ENCODE data around the gene BRIP1. TPM values are rescaled to one million over a fixed set of nuclear protein-coding genes. Genes with fewer than 3 reads are reported as not detected.
"Not testable (repeated sequence)": the region's sequence is repeated elsewhere in the genome, so short reads cannot be mapped to it uniquely, and the experiment has no call there.

The BRIP1 gene
- total RNA-seq, 1 donor from 2014 or later: 4.6 TPM

DNA sequence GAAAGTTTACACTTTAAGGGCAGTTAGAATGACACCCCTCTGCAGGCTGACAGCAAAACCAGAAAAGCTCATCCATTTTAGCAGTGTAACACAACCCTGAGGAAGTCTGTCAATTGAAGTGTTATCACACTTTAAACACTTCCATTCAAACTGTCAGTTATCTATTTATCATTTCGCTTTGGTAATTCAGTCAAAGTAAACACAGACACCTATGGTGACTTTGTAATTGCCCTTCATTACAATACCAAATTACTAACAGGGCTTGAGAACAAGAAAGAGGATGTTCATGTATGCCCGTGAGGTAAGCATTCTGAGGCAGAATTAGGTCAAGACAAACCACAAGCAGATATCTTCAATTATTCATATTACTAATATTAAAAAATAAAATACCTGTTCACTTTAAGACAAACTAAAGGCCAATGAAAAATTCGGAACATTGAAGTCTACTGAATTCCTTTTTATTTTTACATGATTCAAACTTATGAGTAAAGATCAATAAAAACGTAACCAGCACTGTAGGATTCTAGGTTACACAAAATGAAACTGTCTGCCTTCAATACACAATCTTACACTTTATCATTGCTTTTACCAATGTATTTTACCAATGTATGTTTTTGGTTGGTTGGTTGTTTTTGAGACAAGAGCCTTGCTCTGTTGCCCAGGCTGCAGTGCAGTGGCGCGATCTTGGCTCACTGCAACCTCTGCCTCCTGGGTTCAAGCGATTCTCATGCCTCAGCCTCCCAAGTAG, 57.1 kb downstream of the BRIP1 start:
- DNase-seq (ENCODE audit: extremely low read depth, low read depth, low spot score): no peak

GRCh38 chr17:61805399-61805798, 57.9 kb downstream of the BRIP1 start:
- no peak for DNase-seq (ENCODE audit: extremely low read depth, low read depth, low spot score)

- no peak for DNase-seq (ENCODE audit: extremely low read depth, low read depth, low spot score)
Measured at GRCh38 chr17:61803796-61804195, 59.5 kb downstream of the BRIP1 start.

DNA sequence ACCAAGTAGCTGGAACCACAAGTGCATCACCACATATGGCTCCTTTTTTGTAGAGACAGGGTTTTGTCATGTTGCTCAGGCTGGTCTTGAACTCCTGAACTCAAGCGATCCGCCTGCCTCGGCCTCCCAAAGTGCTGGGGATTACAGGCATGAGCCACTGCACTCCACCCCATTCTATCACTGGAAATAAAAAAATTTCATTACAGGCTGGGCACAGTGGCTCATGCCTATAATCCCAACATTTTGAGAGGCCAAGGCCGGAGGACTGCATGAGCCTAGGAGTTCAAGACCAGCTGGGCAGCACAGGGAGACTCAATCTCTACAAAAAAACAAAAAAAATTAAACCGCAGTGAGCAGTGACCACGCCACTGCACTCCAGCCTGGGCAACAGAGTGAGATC, 60.1 kb downstream of the BRIP1 start:
- DNase-seq (ENCODE audit: extremely low read depth, low read depth, low spot score): no peak

DNA sequence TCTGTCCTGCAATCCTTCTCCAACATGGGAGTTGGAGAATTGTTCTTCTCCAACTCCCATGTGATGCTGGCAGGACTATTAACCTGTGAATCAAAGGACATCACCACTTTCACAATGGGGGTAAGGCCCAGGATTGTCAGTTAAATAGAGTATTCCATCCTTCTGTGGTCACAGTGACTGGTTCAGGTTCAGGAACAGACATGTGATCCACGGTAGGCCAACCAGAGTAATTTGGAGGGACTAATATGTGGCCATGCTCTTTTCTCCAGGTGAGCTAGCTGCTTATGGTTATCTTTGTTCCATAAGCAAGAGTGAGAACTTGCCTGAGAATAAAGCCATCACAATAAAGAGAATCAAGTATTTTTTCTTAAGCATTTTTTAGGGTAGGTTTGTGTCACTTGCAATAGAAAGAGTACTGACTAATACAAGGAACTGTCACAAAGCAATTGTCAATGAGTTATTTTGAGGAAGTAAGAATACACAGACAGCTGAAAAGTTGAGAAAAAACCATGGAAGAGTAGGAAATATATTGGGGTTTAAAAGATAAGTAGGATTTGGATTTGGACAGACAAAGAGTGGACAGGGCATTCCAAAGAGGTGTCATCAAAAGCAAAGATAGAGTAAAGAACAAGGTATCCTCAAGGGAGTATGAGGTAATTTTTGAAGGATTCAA, 63.4 kb downstream of the BRIP1 start:
- no peak for DNase-seq (ENCODE audit: extremely low read depth, low read depth, low spot score)

- DNase-seq (ENCODE audit: extremely low read depth, low read depth, low spot score): no peak
Measured at GRCh38 chr17:61797283-61797682, 66.0 kb downstream of the BRIP1 start.

DNA sequence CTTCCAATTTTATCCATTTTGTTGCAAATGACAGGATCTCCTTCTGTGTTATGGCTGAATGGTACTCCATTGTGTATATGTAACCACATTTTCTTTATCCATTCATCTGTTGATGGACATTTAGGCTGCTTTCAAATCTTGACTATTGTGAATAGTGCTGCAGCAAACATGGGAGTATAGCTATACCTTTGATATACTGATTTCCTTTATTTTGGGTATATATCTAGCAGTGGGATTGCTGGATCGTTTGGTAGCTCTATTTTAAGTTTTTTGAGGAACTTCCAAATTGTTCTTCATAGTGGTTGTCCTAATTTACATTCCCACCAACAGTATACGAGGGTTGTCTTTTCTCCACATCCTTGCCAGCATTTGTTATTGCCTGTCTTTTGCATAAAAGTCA, 67.8 kb downstream of the BRIP1 start:
- no peak for DNase-seq (ENCODE audit: extremely low read depth, low read depth, low spot score)

DNA sequence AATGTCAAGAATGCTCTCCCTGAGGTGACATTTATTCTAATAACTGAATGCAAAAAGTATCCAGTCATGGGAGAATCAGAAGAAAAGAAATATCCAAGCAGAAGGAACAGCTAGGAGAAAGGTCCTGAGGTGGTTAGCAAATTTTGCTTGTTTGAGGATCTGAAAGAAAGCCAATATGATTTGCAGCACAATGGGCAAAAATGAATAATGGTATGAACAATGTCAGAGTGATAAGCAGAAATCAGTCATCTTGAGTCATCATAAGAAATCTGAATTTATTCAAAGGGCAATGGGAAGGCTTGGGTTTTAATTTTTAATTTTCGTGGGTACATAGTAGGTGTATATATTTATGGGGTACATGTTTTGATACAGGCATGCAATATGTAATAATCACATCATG, 68.5 kb downstream of the BRIP1 start:
- no peak for DNase-seq (ENCODE audit: extremely low read depth, low read depth, low spot score)

- no peak for DNase-seq (ENCODE audit: extremely low read depth, low read depth, low spot score)
Measured at GRCh38 chr17:61794242-61794641, 69.1 kb downstream of the BRIP1 start.

DNA sequence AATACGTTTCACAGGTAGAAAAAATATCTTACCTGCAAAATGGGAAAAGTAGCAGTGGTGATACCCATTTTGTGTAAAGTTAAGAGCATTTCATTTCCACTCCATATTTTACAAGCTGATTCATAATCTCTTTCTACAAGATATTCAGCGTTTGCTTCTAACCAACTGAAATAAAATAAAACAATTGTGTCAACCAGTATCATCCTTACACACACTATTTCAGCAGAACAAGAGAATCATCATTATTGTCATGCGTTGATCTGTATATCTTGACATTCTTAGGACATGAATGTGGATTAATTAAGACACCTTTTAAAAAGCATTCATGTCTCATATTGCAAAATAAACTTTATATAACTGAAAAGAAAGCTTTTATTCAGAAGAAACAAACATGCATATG, 69.8 kb downstream of the BRIP1 start:
- DNase-seq (ENCODE audit: extremely low read depth, low read depth, low spot score): no peak

DNA sequence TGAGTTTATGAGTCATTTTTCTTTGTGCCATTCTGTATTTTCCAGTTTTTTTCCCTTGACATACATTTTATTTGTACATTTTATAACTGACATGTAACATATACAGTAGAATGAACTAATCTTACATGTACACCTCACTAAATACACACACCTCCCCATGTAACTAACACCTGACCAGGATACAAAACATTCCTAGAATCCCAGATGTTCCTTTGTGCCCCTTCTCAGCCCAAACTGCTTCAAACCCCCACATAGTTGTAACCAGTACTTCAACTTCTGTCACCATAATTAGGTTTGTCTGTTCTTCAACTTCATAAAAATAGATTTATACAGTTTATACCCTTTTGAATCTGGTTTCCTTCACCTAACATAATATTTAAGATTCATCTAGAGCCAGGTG, 73.5 kb downstream of the BRIP1 start:
- DNase-seq (ENCODE audit: extremely low read depth, low read depth, low spot score): no peak

- DNase-seq (ENCODE audit: extremely low read depth, low read depth, low spot score): no peak
Measured at GRCh38 chr17:61786088-61786487, 77.2 kb downstream of the BRIP1 start.

DNA sequence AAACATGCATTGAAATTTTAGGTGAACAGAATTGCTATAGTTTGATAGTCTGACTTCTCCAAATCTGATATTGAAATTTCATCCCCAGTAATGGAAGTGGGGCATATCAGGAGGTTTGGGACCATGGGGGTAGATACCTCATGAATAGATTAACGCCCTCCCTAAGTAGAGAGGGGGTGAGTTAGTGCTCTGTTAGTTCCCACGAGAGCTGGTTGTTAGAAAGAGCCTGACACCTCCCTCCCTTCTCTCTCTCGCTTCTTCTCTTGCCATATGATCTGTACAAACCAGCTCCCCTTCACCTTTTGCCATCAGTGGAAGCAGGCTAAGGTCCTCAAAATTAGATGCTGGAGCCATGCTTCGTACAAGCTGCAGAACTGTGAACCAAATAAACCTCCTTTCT, 78.8 kb downstream of the BRIP1 start:
- DNase-seq (ENCODE audit: extremely low read depth, low read depth, low spot score): no peak

DNA sequence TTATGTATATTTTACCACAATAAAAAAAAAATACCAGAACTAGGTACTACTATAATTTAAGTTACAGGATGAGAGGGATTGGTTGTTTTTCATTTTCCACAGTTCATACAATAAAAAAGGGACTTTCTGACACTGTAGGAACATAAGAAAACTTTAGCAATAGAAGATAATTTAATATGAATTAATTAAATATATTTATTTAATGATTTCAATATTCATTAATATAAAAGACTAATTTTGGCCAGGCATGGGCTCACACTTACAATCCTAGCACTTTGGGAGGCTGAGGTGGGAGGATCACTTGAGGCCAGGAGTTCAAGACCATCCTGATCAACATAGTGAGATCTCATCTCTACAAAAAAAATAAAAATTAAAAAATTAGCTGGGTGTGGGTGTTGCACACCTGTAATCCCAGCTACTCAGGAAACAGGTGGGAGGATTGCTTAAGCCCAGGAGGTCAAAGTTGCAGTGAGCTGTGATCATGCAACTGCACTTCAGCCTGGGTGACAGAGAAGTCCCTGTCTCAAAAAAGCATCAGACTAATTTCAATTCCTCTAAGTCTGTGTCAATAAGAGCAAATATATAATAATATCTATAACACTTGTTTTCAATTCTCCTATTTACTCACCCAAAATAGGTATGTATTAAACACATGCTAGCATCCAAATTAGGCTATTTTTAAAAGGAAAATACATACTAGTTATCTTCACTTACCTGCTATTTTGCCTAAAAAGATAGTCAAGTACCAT, 79.6 kb downstream of the BRIP1 start:
- DNase-seq (ENCODE audit: extremely low read depth, low read depth, low spot score): no peak

- no peak for DNase-seq (ENCODE audit: extremely low read depth, low read depth, low spot score)
Measured at GRCh38 chr17:61783120-61783519, 80.2 kb downstream of the BRIP1 start.

DNA sequence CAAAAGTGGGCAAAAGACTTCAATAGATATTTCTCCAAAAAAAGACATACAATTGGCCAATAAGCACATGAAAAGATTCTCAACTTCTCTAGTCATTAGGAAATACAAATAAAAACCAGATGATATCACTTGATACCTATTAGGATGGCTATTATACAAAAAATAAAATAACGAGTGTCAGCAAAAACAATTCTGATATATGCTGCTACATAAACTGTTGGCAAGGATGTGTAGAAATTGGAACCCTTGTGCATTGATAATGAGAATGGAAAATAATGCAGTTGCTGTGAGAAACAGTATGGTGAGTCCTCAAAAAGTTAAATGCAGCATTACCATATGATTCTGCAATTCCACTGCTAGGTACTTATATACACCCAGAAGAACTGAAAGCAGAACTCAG, 80.6 kb downstream of the BRIP1 start:
- no peak for DNase-seq (ENCODE audit: extremely low read depth, low read depth, low spot score)

- no peak for DNase-seq (ENCODE audit: extremely low read depth, low read depth, low spot score)
Measured at GRCh38 chr17:61775364-61775763, 88.0 kb downstream of the BRIP1 start.

- no peak for DNase-seq (ENCODE audit: extremely low read depth, low read depth, low spot score)
Measured at GRCh38 chr17:61774724-61775123, 88.6 kb downstream of the BRIP1 start.

GRCh38 chr17:61774087-61774486, 89.2 kb downstream of the BRIP1 start:
- not testable (repeated sequence) for DNase-seq (ENCODE audit: extremely low read depth, low read depth, low spot score)

- no peak for DNase-seq (ENCODE audit: extremely low read depth, low read depth, low spot score)
Measured at GRCh38 chr17:61770752-61771533, 92.4 kb downstream of the BRIP1 start.

- DNase-seq (ENCODE audit: extremely low read depth, low read depth, low spot score): no peak
Measured at GRCh38 chr17:61770043-61770442, 93.3 kb downstream of the BRIP1 start.

Measured in glomerular endothelial cell (primary cell).